ENCODE data around the gene MAN2B1. TPM values are rescaled to one million over a fixed set of nuclear protein-coding genes. Genes with fewer than 3 reads are reported as not detected.
"Not testable (repeated sequence)": the region's sequence is repeated elsewhere in the genome, so short reads cannot be mapped to it uniquely, and the experiment has no call there.

MAN2B1 gene
- total RNA-seq, 2 donors from 2014 or later, result 33.7 to 35.5 TPM

- Histone ChIP-seq H3K36me3 (no peaks in the 10 kb centered on the region), H3K4me1 (peaks cover 0 to 12% of the 10 kb centered on the region in 2 donors), H3K27ac (no peak overlapping the region), H3K9me3 (no peaks in the 10 kb centered on the region), H3K27me3 (no peaks in the 10 kb centered on the region), H3K4me3 (no peak overlapping the region)
- DNase-seq (ENCODE audit: low spot score), result no peak
- no peak for TF ChIP-seq CTCF (IDR thresholded peaks at IDR 0.05)
Observed at GRCh38 chr19:12636631-12637030, 29.9 kb downstream of the MAN2B1 start.

- H3K4me1 ChIP-seq, result no peaks in the 10 kb centered on the region
- peaks cover 7 to 22% of the 10 kb centered on the region in 2 donors for H3K9me3 ChIP-seq
- TF ChIP-seq CTCF (IDR thresholded peaks at IDR 0.05), result no peak
- no peak for DNase-seq (ENCODE audit: low spot score)
- no peak overlapping the region for H3K27ac ChIP-seq
- no peaks in the 10 kb centered on the region for H3K27me3 ChIP-seq
- H3K36me3 ChIP-seq, result peaks cover 59% of the 10 kb centered on the region
- no peak overlapping the region for H3K4me3 ChIP-seq
Observed at GRCh38 chr19:12629215-12629614, 37.3 kb downstream of the MAN2B1 start.

GRCh38 chr19:12628040-12629022, 38.2 kb downstream of the MAN2B1 start:
- DNase-seq (ENCODE audit: low spot score), result no peak
- Histone ChIP-seq H3K4me3 (no peak overlapping the region), H3K27me3 (no peaks in the 10 kb centered on the region), H3K4me1 (no peaks in the 10 kb centered on the region), H3K27ac (no peak overlapping the region), H3K9me3 (peaks cover 7 to 22% of the 10 kb centered on the region in 2 donors), H3K36me3 (peaks cover 67% of the 10 kb centered on the region)
- no peak for TF ChIP-seq CTCF (IDR thresholded peaks at IDR 0.05)

GRCh38 chr19:12626958-12627357, 39.6 kb downstream of the MAN2B1 start:
- H3K4me1 ChIP-seq, result no peaks in the 10 kb centered on the region

GRCh38 chr19:12623361-12624031, 43.0 kb downstream of the MAN2B1 start:
- peaks cover 0 to 6% of the 10 kb centered on the region in 2 donors for H3K4me1 ChIP-seq
- no peak overlapping the region for H3K4me3 ChIP-seq
- no peak for TF ChIP-seq CTCF (IDR thresholded peaks at IDR 0.05)
- no peak overlapping the region for H3K27ac ChIP-seq
- H3K27me3 ChIP-seq, result no peaks in the 10 kb centered on the region
- no peak for DNase-seq (ENCODE audit: low spot score)
- peaks cover 7 to 14% of the 10 kb centered on the region in 2 donors for H3K9me3 ChIP-seq
- H3K36me3 ChIP-seq, result peaks cover 50% of the 10 kb centered on the region

More at GRCh38 chr19:12626958-12627357, 39.6 kb downstream of the MAN2B1 start:
- no peak for TF ChIP-seq CTCF (IDR thresholded peaks at IDR 0.05)
- Histone ChIP-seq H3K27me3 (no peaks in the 10 kb centered on the region), H3K9me3 (peaks cover 7 to 22% of the 10 kb centered on the region in 2 donors), H3K4me3 (no peak overlapping the region), H3K27ac (no peak overlapping the region), H3K36me3 (peaks cover 67% of the 10 kb centered on the region)
- DNase-seq (ENCODE audit: low spot score), result no peak

GRCh38 chr19:12621253-12622024, 45.1 kb downstream of the MAN2B1 start:
- H3K9me3 ChIP-seq; H3K4me1 ChIP-seq; H3K27me3 ChIP-seq; H3K4me3 ChIP-seq; H3K27ac ChIP-seq; DNase-seq (ENCODE audit: low spot score): not testable (repeated sequence)
- H3K36me3 ChIP-seq, result peaks cover 33% of the 10 kb centered on the region
